HG03439 (cell line): ENCODE results near the gene PANK4.
A peak's percentile ranks its signal among the peaks of the same experiment; 100 is the strongest.

ENCODE experiments used
- ATAC-seq: cut with Tn5 transposase; IDR thresholded peaks from one replicate; pipeline ENCODE4 v1.9.1; 2021; ENCODE audit warnings: mild to moderate bottlenecking, moderate library complexity; ENCODE audit not compliant: unreplicated experiment

Gene PANK4

GRCh38 chr1:2530513-2531361 is 4.3 kb upstream of the PANK4 start:
- no peak for ATAC-seq

GRCh38 chr1:2529784-2530512 is 3.6 kb upstream of the PANK4 start, which contains the start of gene HES5:
TSS of gene HES5 (minus strand) at chr1:2530263. CDS start at chr1:2530164, 99 bp downstream.
- no peak for ATAC-seq

GRCh38 chr1:2528966-2529783 is 2.8 kb upstream of the PANK4 start:
- no peak for ATAC-seq

- no peak for ATAC-seq
These were observed 2.2 kb upstream of the PANK4 start for GRCh38 chr1:2528611-2528965.

- no peak for ATAC-seq
These were observed 1.6 kb upstream of the PANK4 start for GRCh38 chr1:2528016-2528415.

- ATAC-seq, result no peak
These were observed 1.1 kb upstream of the PANK4 start for GRCh38 chr1:2527556-2527860.

GRCh38 chr1:2526824-2527555 is 594 bp upstream of the PANK4 start:
- ATAC-seq, result peak; percentile 26

GRCh38 chr1:2525572-2525919 is 850 bp downstream of the PANK4 start:
- no peak for ATAC-seq

GRCh38 chr1:2523891-2524609 is 2.3 kb downstream of the PANK4 start:
- ATAC-seq, result no peak

GRCh38 chr1:2523191-2523890 is 3.1 kb downstream of the PANK4 start:
- no peak for ATAC-seq

- no peak for ATAC-seq
These were observed 4.2 kb downstream of the PANK4 start for GRCh38 chr1:2522230-2522629.

GRCh38 chr1:2520806-2521205 is 5.6 kb downstream of the PANK4 start:
- ATAC-seq, result no peak

GRCh38 chr1:2520206-2520605 is 6.2 kb downstream of the PANK4 start:
- no peak for ATAC-seq

GRCh38 chr1:2519729-2520128 is 6.7 kb downstream of the PANK4 start:
- no peak for ATAC-seq

- no peak for ATAC-seq
These were observed 7.2 kb downstream of the PANK4 start for GRCh38 chr1:2519029-2519685.

GRCh38 chr1:2518528-2518927 is 7.9 kb downstream of the PANK4 start:
- ATAC-seq, result no peak

- no peak for ATAC-seq
These were observed 8.4 kb downstream of the PANK4 start for GRCh38 chr1:2517966-2518365.

- ATAC-seq, result no peak
These were observed 9.4 kb downstream of the PANK4 start for GRCh38 chr1:2516946-2517345.

GRCh38 chr1:2516124-2516523 is 10.3 kb downstream of the PANK4 start:
- ATAC-seq, result no peak
